Thymus (tissue), 11 donors: Measurements from ENCODE around the gene GPC6. TPM values are rescaled to one million over a fixed set of nuclear protein-coding genes. Genes with fewer than 3 reads are reported as not detected.

Experiments used
- DNase-seq, 9 donors: peaks; one replicate each; pipeline ENCODE4 v3.0.0-alpha.2; 2013; ENCODE audit warnings: low spot score in 9 of 9, low read depth in 6 of 9, missing footprints in 1 of 9
- H3K27ac ChIP-seq, 2 donors: one replicate each; pipeline ENCODE4 v1.5.1; 2013; ENCODE audit warnings: control low read depth in 1 of 2, low read depth in 1 of 2, low read length in 1 of 2, mild to moderate bottlenecking in 1 of 2, moderate library complexity in 1 of 2
- H3K27me3 ChIP-seq, 2 donors: one replicate each; pipeline ENCODE4 v1.5.1; 2013; ENCODE audit warnings: low read length in 1 of 2; ENCODE audit not compliant: control insufficient read depth in 2 of 2, insufficient read depth in 1 of 2
- H3K36me3 ChIP-seq, 2 donors: one replicate each; pipeline ENCODE4 v1.5.1; 2013; ENCODE audit warnings: low read length in 1 of 2, mild to moderate bottlenecking in 1 of 2, moderate library complexity in 1 of 2; ENCODE audit not compliant: control insufficient read depth in 2 of 2, insufficient read depth in 2 of 2
- H3K4me1 ChIP-seq, 2 donors: one replicate each; pipeline ENCODE4 v1.5.1; 2013; ENCODE audit warnings: low read length in 2 of 2; ENCODE audit not compliant: control insufficient read depth in 2 of 2, insufficient read depth in 2 of 2
- H3K4me3 ChIP-seq, 2 donors: one replicate each; pipeline ENCODE4 v1.5.1; 2013; ENCODE audit warnings: low read length in 2 of 2, control low read depth in 1 of 2, mild to moderate bottlenecking in 1 of 2
- H3K9me3 ChIP-seq, 2 donors: one replicate each; pipeline ENCODE4 v1.5.1; 2013; ENCODE audit warnings: low read length in 1 of 2, mild to moderate bottlenecking in 1 of 2; ENCODE audit not compliant: control insufficient read depth in 2 of 2, insufficient read depth in 1 of 2
- WGBS: extraction: QIAGEN DNeasy Blood & Tissue Kit; methylation state at CpG from one replicate; pipeline ENCODE4 v1.1.7; 2013; 5-methylcytosine and 5-hydroxymethylcytosine counted together
- polyA plus RNA-seq: library from polyadenylated mRNA; stranded (reverse); fragments of 200-250 nt; gene quantifications from one replicate; pipeline ENCODE4 v1.2.3, GENCODE V29; 2013
- total RNA-seq: library from RNA; stranded (reverse); fragments of 120-200 nt; gene quantifications from one replicate; pipeline ENCODE4 v1.2.4, GENCODE V29; 2013
- donor health status: healthy.

GPC6 gene
- total and polyA plus RNA-seq, 2 donors = 1.1 to 6.9 TPM

DNA sequence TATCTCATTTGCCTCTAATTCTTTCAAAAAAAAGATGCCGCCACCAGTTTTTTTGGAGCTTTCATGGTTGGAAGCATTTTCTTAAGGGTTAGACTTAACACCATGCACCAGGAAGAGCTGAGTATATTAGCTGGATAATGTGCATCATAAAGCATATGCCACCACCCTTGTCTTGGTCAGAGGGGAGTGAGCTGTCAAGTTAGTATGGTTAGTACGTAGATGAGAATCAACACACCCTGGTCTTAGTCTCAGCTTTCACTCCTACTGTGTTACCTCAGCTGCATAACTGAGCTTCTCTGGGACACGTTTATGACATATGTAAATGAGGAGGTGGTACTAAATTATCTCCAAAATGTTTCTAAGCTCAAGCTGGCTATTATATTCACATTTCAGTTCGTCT lies 837.2 kb downstream of the GPC6 start:
- Histone ChIP-seq H3K36me3 (no peaks in the 10 kb centered on the region), H3K4me1 (no peaks in the 10 kb centered on the region), H3K4me3 (no peak overlapping the region), H3K9me3 (no peaks in the 10 kb centered on the region), H3K27ac (no peak overlapping the region), H3K27me3 (no peaks in the 10 kb centered on the region)
- DNase-seq = no peak
- WGBS = 88% methylated on average over 4 of the region's 4 CpGs

DNA sequence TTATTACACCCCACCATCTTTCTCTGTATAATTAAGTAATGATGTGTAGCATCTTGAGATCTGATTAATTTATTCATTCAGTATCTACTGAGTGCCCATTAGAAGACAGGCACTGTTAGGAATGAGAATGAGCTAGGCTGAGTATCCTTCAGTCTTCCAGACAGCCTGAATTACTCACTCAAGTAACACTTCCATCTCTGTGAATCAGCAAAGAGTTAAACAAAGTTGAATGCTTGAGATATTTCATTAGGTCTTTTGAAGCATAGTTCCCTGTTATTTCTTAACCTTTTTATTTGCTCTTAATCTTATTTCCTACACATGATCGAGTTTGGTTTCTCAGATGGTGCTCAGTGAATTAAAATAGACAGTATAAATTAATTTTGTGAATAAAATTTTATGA lies 839.1 kb downstream of the GPC6 start:
- 86% methylated on average over 1 of the region's 1 CpG for WGBS
- Histone ChIP-seq H3K4me3 (no peak overlapping the region), H3K4me1 (no peaks in the 10 kb centered on the region), H3K36me3 (no peaks in the 10 kb centered on the region), H3K27me3 (no peaks in the 10 kb centered on the region), H3K27ac (no peak overlapping the region), H3K9me3 (no peaks in the 10 kb centered on the region)
- DNase-seq = no peak

DNA sequence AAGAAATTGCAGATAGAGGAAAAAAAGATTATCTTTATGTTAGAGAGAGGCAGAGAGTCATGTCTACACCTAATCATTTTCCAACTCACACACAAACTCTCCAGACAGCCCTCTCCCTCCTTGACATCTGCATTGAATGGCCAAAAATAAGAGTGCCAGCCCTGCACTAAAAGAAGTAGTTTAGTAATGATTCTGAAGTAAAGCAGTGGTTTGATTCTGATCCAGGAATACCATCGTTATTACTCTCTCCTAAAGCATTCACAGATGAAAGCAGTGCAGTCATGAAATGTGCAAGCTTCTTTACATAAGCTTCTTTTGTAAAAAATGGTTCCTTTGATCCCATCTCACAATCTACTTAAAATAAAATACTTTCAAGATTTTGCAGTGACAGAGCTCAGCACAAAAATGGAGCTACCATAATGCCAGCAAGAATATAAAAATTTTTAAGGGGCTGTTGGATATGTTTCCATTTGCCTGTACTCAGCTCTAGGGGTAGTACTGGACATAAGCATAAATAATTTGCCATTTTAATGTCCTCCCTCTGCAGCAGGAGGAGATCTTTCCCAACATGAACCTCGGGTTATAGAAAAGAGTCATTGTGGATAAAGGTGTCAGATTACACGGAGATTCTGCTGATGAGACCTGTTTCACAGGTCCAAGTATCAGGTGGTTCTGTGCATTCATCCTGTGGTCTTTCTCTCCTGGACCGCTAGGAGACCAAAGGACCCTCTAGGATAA lies 846.6 kb downstream of the GPC6 start:
- Histone ChIP-seq H3K4me1 (no peaks in the 10 kb centered on the region), H3K4me3 (no peak overlapping the region), H3K27me3 (no peaks in the 10 kb centered on the region), H3K36me3 (no peaks in the 10 kb centered on the region), H3K27ac (no peak overlapping the region), H3K9me3 (no peaks in the 10 kb centered on the region)
- 81% methylated on average over 4 of the region's 4 CpGs for WGBS
- no peak for DNase-seq

DNA sequence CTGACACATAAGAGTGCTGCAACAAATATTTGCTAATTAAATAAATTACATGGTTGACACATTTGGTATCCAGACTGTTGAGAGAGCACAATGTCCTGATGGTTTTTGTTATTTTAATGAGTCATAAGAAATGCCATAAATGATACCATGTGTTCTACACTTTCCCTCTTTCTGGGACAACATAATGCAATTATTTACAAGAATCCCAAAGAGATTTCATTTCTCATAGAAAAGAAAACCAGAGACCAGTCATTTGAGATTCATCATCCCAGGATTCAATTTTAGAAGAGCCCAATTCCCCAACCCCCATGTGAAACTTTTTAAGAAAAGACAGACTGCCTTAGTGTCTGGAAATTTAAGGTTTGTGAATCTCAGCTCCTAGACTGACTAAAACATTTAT lies 853.3 kb downstream of the GPC6 start:
- H3K27me3 ChIP-seq = no peaks in the 10 kb centered on the region
- no peaks in the 10 kb centered on the region for H3K4me1 ChIP-seq
- DNase-seq = no peak
- no peak overlapping the region for H3K4me3 ChIP-seq
- no peak overlapping the region for H3K27ac ChIP-seq
- H3K36me3 ChIP-seq = no peaks in the 10 kb centered on the region
- H3K9me3 ChIP-seq = no peaks in the 10 kb centered on the region

DNA sequence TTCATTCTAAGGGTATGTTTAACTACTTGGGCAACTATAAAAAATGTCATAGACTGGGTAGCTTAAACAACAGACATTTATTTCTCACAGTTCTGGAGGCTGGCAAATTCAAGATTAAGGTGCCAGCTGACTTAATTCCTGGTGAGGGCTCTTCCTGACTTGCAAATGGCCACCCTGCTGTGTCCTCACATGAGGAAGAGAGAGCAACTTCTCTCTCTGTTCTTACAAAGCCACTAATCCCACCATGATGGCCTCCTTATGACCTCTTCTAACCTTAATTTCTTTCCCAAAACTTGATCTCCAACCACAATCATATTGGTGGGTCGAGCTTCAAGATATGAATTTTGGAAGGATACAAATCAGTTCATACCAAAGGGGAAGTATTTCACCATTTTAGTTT lies 853.9 kb downstream of the GPC6 start:
- Histone ChIP-seq H3K4me3 (no peak overlapping the region), H3K9me3 (no peaks in the 10 kb centered on the region), H3K27ac (no peak overlapping the region), H3K36me3 (no peaks in the 10 kb centered on the region), H3K27me3 (no peaks in the 10 kb centered on the region), H3K4me1 (no peaks in the 10 kb centered on the region)
- DNase-seq = no peak
- WGBS = 81% methylated on average over 1 of the region's 1 CpG

DNA sequence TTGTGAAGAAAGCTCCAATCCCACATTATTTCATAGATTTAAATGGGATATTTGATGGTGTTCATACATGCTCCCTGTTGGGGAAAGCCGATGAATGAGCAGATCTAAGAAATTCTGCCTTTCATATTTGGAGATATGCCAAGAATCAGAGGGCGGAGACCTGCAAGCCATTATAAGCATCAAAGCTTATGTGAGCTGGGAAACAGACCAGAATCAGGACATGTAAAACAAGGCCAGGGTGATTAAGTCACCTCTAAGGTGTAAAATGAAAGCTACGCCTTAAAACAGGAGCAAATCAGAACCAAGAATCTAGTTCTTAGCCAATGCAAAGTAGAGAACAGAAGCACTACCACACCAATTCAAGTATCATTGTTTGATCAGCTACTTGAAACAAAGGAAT lies 860.5 kb downstream of the GPC6 start:
- no peaks in the 10 kb centered on the region for H3K36me3 ChIP-seq
- WGBS = 97% methylated on average over 3 of the region's 3 CpGs
- no peaks in the 10 kb centered on the region for H3K9me3 ChIP-seq
- H3K27me3 ChIP-seq = no peaks in the 10 kb centered on the region
- no peak overlapping the region for H3K27ac ChIP-seq
- H3K4me1 ChIP-seq = no peaks in the 10 kb centered on the region
- no peak overlapping the region for H3K4me3 ChIP-seq
- no peak for DNase-seq

DNA sequence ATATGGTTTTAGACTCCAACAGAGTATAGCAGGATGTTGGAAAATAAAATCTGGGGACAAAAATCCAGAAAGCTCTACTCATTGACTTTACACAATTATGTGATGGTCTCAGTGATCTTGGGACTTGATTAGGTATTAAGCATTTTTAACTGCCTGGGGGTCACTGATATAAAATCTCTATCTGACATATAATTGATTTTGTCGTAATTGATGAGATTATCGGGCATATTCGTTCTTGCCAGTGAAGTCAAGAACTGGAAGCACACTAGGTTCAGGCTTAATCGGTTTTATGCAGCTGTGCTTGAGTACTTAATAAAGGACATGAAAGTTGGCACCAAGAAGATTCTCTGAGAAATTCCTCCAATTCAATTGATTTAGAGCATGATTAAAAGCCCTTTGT lies 862.1 kb downstream of the GPC6 start:
- no peak overlapping the region for H3K4me3 ChIP-seq
- no peaks in the 10 kb centered on the region for H3K4me1 ChIP-seq
- WGBS = 72% methylated on average over 4 of the region's 4 CpGs
- no peak overlapping the region for H3K27ac ChIP-seq
- no peaks in the 10 kb centered on the region for H3K27me3 ChIP-seq
- no peak for DNase-seq
- H3K36me3 ChIP-seq = no peaks in the 10 kb centered on the region
- H3K9me3 ChIP-seq = no peaks in the 10 kb centered on the region

DNA sequence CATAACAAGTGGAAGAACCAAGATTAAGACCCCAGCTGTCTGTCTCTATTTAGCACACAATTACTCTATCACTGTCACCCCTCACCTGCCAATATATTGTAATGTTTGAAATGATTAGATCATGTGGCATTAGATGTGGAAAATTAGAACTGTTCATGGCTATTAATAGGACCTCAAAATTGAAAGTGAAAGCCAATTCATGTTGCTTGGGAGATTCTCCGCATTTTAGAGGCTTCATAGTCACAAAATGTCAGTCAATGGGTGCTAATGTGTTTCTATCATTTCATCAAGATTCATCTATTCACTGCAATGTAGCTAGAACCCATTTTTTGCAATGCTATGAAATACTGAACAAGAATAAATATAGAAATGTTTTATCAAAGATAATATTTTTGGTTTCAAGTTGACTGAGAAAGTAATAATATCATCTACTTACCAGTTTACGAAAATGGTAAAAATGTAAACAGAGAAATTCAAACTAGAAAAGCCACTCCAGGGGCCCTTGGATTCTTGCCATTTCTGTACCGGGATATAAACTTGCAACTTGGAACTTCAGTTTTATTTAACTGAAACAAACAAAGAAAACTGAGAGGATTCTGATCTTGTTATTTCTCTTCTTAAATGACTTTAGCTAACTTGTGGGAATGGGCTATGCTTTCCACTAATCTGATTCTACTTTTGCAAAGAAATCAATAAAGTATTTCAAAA lies 864.3 kb downstream of the GPC6 start:
- Histone ChIP-seq H3K4me1 (no peaks in the 10 kb centered on the region), H3K27me3 (no peaks in the 10 kb centered on the region), H3K9me3 (no peaks in the 10 kb centered on the region), H3K36me3 (no peaks in the 10 kb centered on the region), H3K4me3 (no peak overlapping the region), H3K27ac (no peak overlapping the region)
- DNase-seq = no peak
- WGBS = 79% methylated on average over 3 of the region's 3 CpGs

DNA sequence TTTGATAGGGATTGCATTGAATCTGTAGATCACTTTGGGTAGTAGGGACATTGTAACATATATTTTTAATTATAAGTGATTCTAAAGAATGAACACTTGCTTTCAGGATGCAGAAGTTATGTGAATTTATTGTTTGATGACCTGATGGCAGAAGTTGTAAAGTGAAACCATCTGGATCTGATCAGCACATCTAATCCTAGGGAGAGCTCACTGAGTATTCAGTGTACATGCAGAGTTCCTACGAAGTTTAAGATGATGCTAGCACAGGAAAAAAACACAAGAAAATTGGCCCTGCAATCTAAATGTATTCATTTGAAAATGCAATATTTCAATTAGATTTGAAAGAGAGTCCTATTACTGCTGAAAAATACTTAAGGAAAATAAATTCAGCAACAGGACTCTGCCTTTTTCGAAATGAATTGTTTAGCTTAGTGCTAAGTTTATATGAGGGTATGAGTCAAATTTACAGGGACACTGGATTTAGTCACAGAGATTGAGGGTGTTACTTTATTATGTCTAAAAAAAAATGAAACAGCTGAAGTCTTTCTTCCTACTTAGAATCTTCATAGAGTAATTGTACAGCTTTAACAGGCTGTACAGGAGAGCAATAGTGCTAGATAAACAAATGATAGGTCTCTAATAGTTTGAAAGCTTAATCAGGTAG lies 867.2 kb downstream of the GPC6 start:
- no peak for DNase-seq

More for the DNA sequence above, 867.2 kb downstream of the GPC6 start:
- Histone ChIP-seq H3K27me3 (no peaks in the 10 kb centered on the region), H3K27ac (no peak overlapping the region), H3K36me3 (no peaks in the 10 kb centered on the region), H3K9me3 (no peaks in the 10 kb centered on the region), H3K4me3 (no peak overlapping the region), H3K4me1 (no peaks in the 10 kb centered on the region)
- 92% methylated on average over 2 of the region's 2 CpGs for WGBS
